GM12878 (cell line): Measurements from ENCODE around the gene FRMD8. TPM values are rescaled to one million over a fixed set of nuclear protein-coding genes. Genes with fewer than 3 reads are reported as not detected.

Experiments
- ATAC-seq: fragments of 200-7000 bp; cut with Tn5 transposase; 3 replicates; pipeline ENCODE4 v1.9.1; 2020; ENCODE audit warnings: mild to moderate bottlenecking, moderate library complexity
- BruUV-seq: library from RNA; stranded (reverse); fragments of 400-500 nt; replicated peaks from 2 replicates; lab custom pipeline; 2021; lab: Mats Ljungman, UMichigan
- CTCF ChIA-PET: fragments of 300-600 bp; sonication (Branson Sonifier 250); formaldehyde crosslinking; extraction: SDS; loops from one replicate; lab custom pipeline; 2021; ENCODE audit warnings: inconsistent platforms; lab: Yijun Ruan, JAX
- POLR2A ChIA-PET: fragments of 350-600 bp; formaldehyde crosslinking; extraction: SDS; loops from one replicate; lab custom pipeline; 2021; ENCODE audit warnings: inconsistent platforms; lab: Charles Lee
- RAD21 ChIA-PET: fragments of 300-600 bp; sonication (Branson Sonifier 250); formaldehyde crosslinking; loops from one replicate; lab custom pipeline; 2023; ENCODE audit warnings: antibody characterized with exemption; ENCODE audit not compliant: unreplicated experiment; lab: Charles Lee
- SMC1A ChIA-PET: fragments of 300-600 bp; sonication (Branson Sonifier 250); formaldehyde crosslinking; loops from one replicate; lab custom pipeline; 2023; ENCODE audit not compliant: unreplicated experiment, uncharacterized antibody; lab: Charles Lee
- DNase-seq: peaks from one replicate; pipeline ENCODE4 v3.0.0-alpha.2; 2011; ENCODE audit warnings: low read depth, low spot score
- FAIRE-seq: peaks from 3 replicates; lab custom pipeline; 2011; peaks lifted over from hg19 to GRCh38; lab: Jason Lieb, UNC
- H2AFZ ChIP-seq: 2 replicates; pipeline ENCODE4 v1.6.0; 2011; ENCODE audit warnings: low read depth, low read length, control low read depth; ENCODE audit not compliant: control insufficient read depth
- H3K27ac ChIP-seq: 2 replicates; pipeline ENCODE4 v1.5.1; 2011; ENCODE audit warnings: control low read depth; ENCODE audit not compliant: control insufficient read depth, insufficient read depth
- H3K27me3 ChIP-seq, 2 experiments: replicated peaks in 1 of 2; 2 replicates each; pipeline versions ENCODE4 v1.6.0 to v1.6.1; 2011; ENCODE audit warnings: low read length in 1 of 2; ENCODE audit not compliant: control insufficient read depth in 2 of 2, insufficient read depth in 2 of 2
- H3K36me3 ChIP-seq, 2 experiments: 2 replicates each; pipeline ENCODE4 v1.5.1; 2011; ENCODE audit warnings: low read length in 1 of 2; ENCODE audit not compliant: control insufficient read depth in 2 of 2, insufficient read depth in 2 of 2
- H3K4me1 ChIP-seq: 2 replicates; pipeline ENCODE4 v1.6.1; 2011; ENCODE audit warnings: mild to moderate bottlenecking, low read length, moderate library complexity, mixed read lengths; ENCODE audit not compliant: control insufficient read depth, insufficient read depth
- H3K4me2 ChIP-seq: 2 replicates; pipeline ENCODE4 v1.6.0; 2011; ENCODE audit warnings: control low read depth; ENCODE audit not compliant: control insufficient read depth, insufficient read depth
- H3K4me3 ChIP-seq: fragments of 200-600 bp; sonication (generic); 2 replicates; pipeline ENCODE4 v1.5.1; 2016
- H3K79me2 ChIP-seq: 2 replicates; pipeline ENCODE4 v1.6.0; 2011; ENCODE audit warnings: low read length; ENCODE audit not compliant: control insufficient read depth, insufficient read depth
- H3K9ac ChIP-seq: 2 replicates; pipeline ENCODE4 v1.8.0; 2011; ENCODE audit warnings: low read length, control low read depth, mixed read lengths; ENCODE audit not compliant: control insufficient read depth, insufficient read depth
- H3K9me3 ChIP-seq: replicated peaks from 3 replicates; pipeline ENCODE4 v1.5.1; 2011; ENCODE audit warnings: mild to moderate bottlenecking, low read length; ENCODE audit not compliant: control insufficient read depth, insufficient read depth
- H4K20me1 ChIP-seq: 2 replicates; pipeline ENCODE4 v1.6.0; 2011; ENCODE audit not compliant: control insufficient read depth, insufficient read depth
- BCL3 ChIP-seq: IDR thresholded peaks from 2 replicates; pipeline ENCODE4 v1.6.1; 2011; ENCODE audit warnings: borderline replicate concordance, low read depth, mild to moderate bottlenecking, moderate library complexity, low read length; ENCODE audit not compliant: insufficient read depth, poor library complexity, severe bottlenecking
- CUX1 ChIP-seq: IDR thresholded peaks from 2 replicates; pipeline ENCODE4 v1.6.1; 2012; ENCODE audit warnings: improper control_type of control experiment, low read depth, low read length; ENCODE audit not compliant: insufficient replicate concordance
- DPF2 ChIP-seq: fragments of 450-650 bp; IDR thresholded peaks from 2 replicates; pipeline ENCODE4 v1.6.1; 2017; ENCODE audit warnings: mild to moderate bottlenecking
- EP300 ChIP-seq, 2 experiments: fragments of 150-350 bp in 1 of 2; IDR thresholded peaks; 2 replicates each; pipeline ENCODE4 v1.6.1; 2011 to 2012; ENCODE audit warnings: low read depth in 2 of 2, low read length in 2 of 2, borderline replicate concordance in 1 of 2, improper control_type of control experiment in 1 of 2, inconsistent platforms in 1 of 2; ENCODE audit not compliant: control insufficient read depth in 1 of 2
- ETV6 ChIP-seq, 2 experiments: fragments of 450-650 bp in 1 of 2; IDR thresholded peaks in 1 of 2; conservative IDR thresholded peaks in 1 of 2; 2 replicates each; pipeline ENCODE4 v1.6.1; 2014; ENCODE audit warnings: antibody characterized with exemption in 1 of 2, borderline replicate concordance in 1 of 2, low read depth in 1 of 2, mild to moderate bottlenecking in 1 of 2, moderate library complexity in 1 of 2
- HDAC2 ChIP-seq: fragments of 200-600 bp; sonication (generic); IDR thresholded peaks from 2 replicates; pipeline ENCODE4 v1.6.1; 2017
- MXI1 ChIP-seq: fragments of 150-350 bp; IDR thresholded peaks from 2 replicates; pipeline ENCODE4 v1.6.1; 2011; ENCODE audit warnings: low read depth, mild to moderate bottlenecking, inconsistent platforms, low read length, improper control_type of control experiment
- NR2C2 ChIP-seq: IDR thresholded peaks from 2 replicates; pipeline ENCODE4 v1.6.1; 2011; ENCODE audit warnings: borderline replicate concordance, low read depth; ENCODE audit not compliant: control insufficient read depth, insufficient read length
- POLR2AphosphoS2 ChIP-seq: IDR thresholded peaks from 2 replicates; pipeline ENCODE4 v1.6.1; 2011; ENCODE audit warnings: low read depth, mild to moderate bottlenecking, low read length, improper control_type of control experiment, moderate library complexity
- SMAD5 ChIP-seq: IDR thresholded peaks from 2 replicates; pipeline ENCODE4 v1.6.1; 2016; ENCODE audit warnings: antibody characterized with exemption, low read depth
- SPI1 ChIP-seq: IDR thresholded peaks from 2 replicates; pipeline ENCODE4 v1.6.1; 2011; ENCODE audit warnings: low read depth, mild to moderate bottlenecking, low read length, moderate library complexity, borderline replicate concordance; ENCODE audit not compliant: insufficient read depth
- STAT3 ChIP-seq: IDR thresholded peaks from 2 replicates; pipeline ENCODE4 v1.6.1; 2011; ENCODE audit warnings: low read depth, low read length, improper control_type of control experiment
- YBX1 ChIP-seq: fragments of 450-650 bp; IDR thresholded peaks from 2 replicates; pipeline ENCODE4 v1.6.1; 2016; ENCODE audit warnings: antibody characterized with exemption
- ZNF24 ChIP-seq: fragments of 450-650 bp; IDR thresholded peaks from 2 replicates; pipeline ENCODE4 v1.6.1; 2017; ENCODE audit warnings: antibody characterized with exemption, mild to moderate bottlenecking
- ZNF384 ChIP-seq: IDR thresholded peaks from 2 replicates; pipeline ENCODE4 v1.6.1; 2012; ENCODE audit warnings: low read depth, mild to moderate bottlenecking, low read length, improper control_type of control experiment, borderline replicate concordance
- WGBS: methylation state at CpG from one replicate; pipeline ENCODE4 v1.1.6; 2016; ENCODE audit warnings: low lambda C conversion rate; ENCODE audit not compliant: insufficient replicate concordance, insufficient coverage; ENCODE audit errors: missing lambda C conversion rate; 5-methylcytosine and 5-hydroxymethylcytosine counted together
- in situ Hi-C: fragments of 300-500 bp; cut with MboI; formaldehyde crosslinking; loops from 9 replicates; pipeline ENCODE4 v1.14.3; 2018; ENCODE audit warnings: mixed read lengths
- intact Hi-C: fragments of 100-400 bp; cut with micrococcal nuclease; formaldehyde crosslinking; loops from one replicate; pipeline ENCODE4 v1.14.2; 2022; ENCODE audit not compliant: unreplicated experiment
- polyA plus RNA-seq, 11 experiments: library from polyadenylated mRNA; depleted of rRNA in 4 of 11; unstranded in 6 of 11; stranded (reverse) in 5 of 11; fragments of >200 nt; fragmentation: Nextera tagmentation in 4 of 11; fragmentation: Illumina TruSeq in 1 of 11; extraction: Ambion mirVana in 4 of 11; extraction: Trizol in 1 of 11; gene quantifications; 1 replicate in 1 of 11; 2 replicates in 10 of 11; pipeline versions ENCODE4 v1.2.1 to v1.2.3, GENCODE V29; 2011 to 2016; ENCODE audit warnings: inconsistent platforms in 2 of 11, missing spikeins in 2 of 11, low read depth in 1 of 11
- total RNA-seq, 4 experiments: library from RNA; depleted of rRNA in 3 of 4; stranded (reverse); fragments of >200 nt in 3 of 4; fragmentation: Illumina TruSeq in 1 of 4; extraction: Trizol in 1 of 4; gene quantifications; 2 replicates each; pipeline versions ENCODE4 v1.2.1 to v1.2.3, GENCODE V29; 2013 to 2021
- TF ChIP-seq, protein P1 (sequence below): IDR thresholded peaks from 2 replicates; pipeline ENCODE4 v1.6.1; 2012; ENCODE audit warnings: low read length, inconsistent platforms

Gene FRMD8
- total and polyA plus RNA-seq, 10 of the 15 experiments (the other 5 are each of a cell fraction or from before 2014, with no cell fraction given), result 8.3 to 69.4 (median 28.0) TPM

GRCh38 chr11:65338676-65339075 lies 47.8 kb upstream of the FRMD8 start:
- ChIA-PET CTCF (interaction anchor here (0.8 to 4.0 kb wide), 6 partner anchors 9 to 113 kb away, joined by 3 to 31 read pairs (median 5); partner anchors contain the start of gene CDC42EP2), SMC1A (interaction anchor here (0.7 to 1.2 kb wide), 3 partner anchors 10 to 138 kb away, joined by 3 to 4 read pairs (median 3); no protein-coding TSS in a partner anchor), POLR2A (interaction anchor here (2.1 kb wide), 1 partner anchor 9 kb away, joined by 7 read pairs; no protein-coding TSS in a partner anchor), RAD21 (no interaction called here)
- H3K4me1 ChIP-seq, result 0 out of 2 replicates have a peak, but pooled peaks cover 4% of the 10 kb centered on the region
- no TSS peak for BruUV-seq
- no peaks in the 10 kb centered on the region; the same call in 1 of the 2 replicates for H4K20me1 ChIP-seq
- no peak overlapping the region; the same call in 1 of the 2 replicates for H3K9ac ChIP-seq
- FAIRE-seq (no peak), DNase-seq (no peak), ATAC-seq (no peak)
- no peak overlapping the region for H3K4me3 ChIP-seq
- WGBS, result 82% methylated on average over 7 of the region's 7 CpGs
- H3K36me3 ChIP-seq, result peaks cover 12 to 24% of the 10 kb centered on the region in 2 experiments
- no peaks in the 10 kb centered on the region for H3K27me3 ChIP-seq
- no peak overlapping the region for H3K4me2 ChIP-seq
- no peak overlapping the region for H3K27ac ChIP-seq
- peaks cover 45% of the 10 kb centered on the region for H3K79me2 ChIP-seq
- in situ Hi-C loops, result no loop called here
- H3K9me3 ChIP-seq, result no peaks in the 10 kb centered on the region
- H2AFZ ChIP-seq, result no peak overlapping the region
- intact Hi-C loops, result loop anchor here (10.0 kb wide), 1 partner anchor 224 kb away; the partner anchor contains the start of genes TM7SF2 and ZNHIT2
- TF ChIP-seq ZNF24 (no peak), DPF2 (no peak), BCL3 (no peak), EP300 (IDR thresholded peaks at IDR 0.05; ENCODE audit: borderline replicate concordance in 1 of 2, control insufficient read depth in 1 of 2, low read depth in 2 of 2, low read length in 2 of 2) (no peak), ZNF384 (no peak), ETV6 (conservative IDR thresholded peaks at IDR 0.05 in 1 of 2, IDR thresholded peaks at IDR 0.05 in 1 of 2; ENCODE audit: borderline replicate concordance in 1 of 2, low read depth in 1 of 2) (no peak), SPI1 (no peak), HDAC2 (no peak), POLR2AphosphoS2 (no peak), CUX1 (no peak), SMAD5 (no peak), MXI1 (no peak), YBX1 (no peak), NR2C2 (no peak), STAT3 (no peak)
- TF ChIP-seq, protein P1, sequence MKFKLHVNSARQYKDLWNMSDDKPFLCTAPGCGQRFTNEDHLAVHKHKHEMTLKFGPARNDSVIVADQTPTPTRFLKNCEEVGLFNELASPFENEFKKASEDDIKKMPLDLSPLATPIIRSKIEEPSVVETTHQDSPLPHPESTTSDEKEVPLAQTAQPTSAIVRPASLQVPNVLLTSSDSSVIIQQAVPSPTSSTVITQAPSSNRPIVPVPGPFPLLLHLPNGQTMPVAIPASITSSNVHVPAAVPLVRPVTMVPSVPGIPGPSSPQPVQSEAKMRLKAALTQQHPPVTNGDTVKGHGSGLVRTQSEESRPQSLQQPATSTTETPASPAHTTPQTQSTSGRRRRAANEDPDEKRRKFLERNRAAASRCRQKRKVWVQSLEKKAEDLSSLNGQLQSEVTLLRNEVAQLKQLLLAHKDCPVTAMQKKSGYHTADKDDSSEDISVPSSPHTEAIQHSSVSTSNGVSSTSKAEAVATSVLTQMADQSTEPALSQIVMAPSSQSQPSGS, result no peak
